ENCODE measurements around the gene GOLPH3.

Gene GOLPH3

DNA sequence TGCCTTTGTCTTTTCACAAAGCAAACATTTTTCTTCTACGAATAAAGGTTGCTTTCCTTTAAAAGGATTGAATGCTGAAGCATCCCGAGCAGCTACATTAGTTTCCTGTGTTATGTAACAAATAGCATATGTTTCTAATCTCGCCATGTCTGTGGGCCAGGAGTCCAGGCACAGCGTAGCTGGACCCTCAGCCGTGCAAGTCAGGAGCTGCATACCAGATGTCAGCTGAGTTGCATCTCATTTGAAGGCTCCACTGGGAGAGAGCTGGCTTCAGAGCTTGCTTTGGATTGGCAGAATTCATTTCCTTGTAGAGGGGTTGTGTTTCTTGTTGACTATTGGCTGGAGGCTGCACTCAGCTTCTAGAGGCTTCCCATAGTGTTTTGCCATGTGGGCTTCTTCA, 16.0 kb upstream of the GOLPH3 start:
- CTCF ChIA-PET = interaction anchor here (0.7 to 1.8 kb wide), 3 partner anchors 43 to 1341 kb away, joined by 3 to 10 read pairs (median 9); no protein-coding TSS in a partner anchor
- Histone ChIP-seq H3K27ac (ENCODE audit: extremely low read depth, low read depth, low read length) (no peak overlapping the region), H3K4me3 (ENCODE audit: low read depth, low read length) (no peak overlapping the region), H3K4me1 (ENCODE audit: control insufficient read depth, insufficient read depth, low read length) (peaks cover 11% of the 10 kb centered on the region), H3K9me3 (ENCODE audit: control insufficient read depth, insufficient read depth, low read depth, low read length) (no peaks in the 10 kb centered on the region), H3K36me3 (ENCODE audit: control insufficient read depth in 2 of 2, insufficient read depth in 1 of 2, low read length in 2 of 2) (no peaks in the 10 kb centered on the region)
- POLR2A ChIA-PET = interaction anchor here (0.6 kb wide), 1 partner anchor 25 kb away, joined by 4 read pairs; no protein-coding TSS in a partner anchor
- TF ChIP-seq ZNF121 (tag by site-specific recombination; IDR thresholded peaks at IDR 0.05) (no peak), ZNF670 (tag by site-specific recombination; IDR thresholded peaks at IDR 0.05; ENCODE audit: low read depth) (no peak), ZNF621 (tag by site-specific recombination; IDR thresholded peaks at IDR 0.05) (no peak), ZNF140 (tag by site-specific recombination; IDR thresholded peaks at IDR 0.05) (no peak)

DNA sequence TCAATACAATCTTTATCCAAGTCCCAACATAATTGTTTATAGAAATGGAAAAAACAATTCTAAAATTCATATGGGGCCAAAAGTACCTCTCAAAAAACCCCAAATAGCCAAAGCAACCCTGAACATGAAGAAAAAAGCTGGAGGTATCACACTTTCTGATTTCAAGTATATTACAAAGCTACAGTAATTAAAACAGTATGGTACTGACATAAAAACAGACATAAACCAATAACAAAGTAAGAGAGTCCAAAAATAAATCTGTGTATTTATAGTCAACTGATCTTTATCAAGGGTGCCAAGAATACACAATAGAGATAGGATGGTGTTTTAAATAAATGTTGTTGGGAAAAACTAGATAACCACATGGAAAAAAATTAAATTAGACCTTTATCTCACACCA, 13.6 kb upstream of the GOLPH3 start:
- ChIA-PET POLR2A (no interaction called here), CTCF (no interaction called here)
- Histone ChIP-seq H3K4me1 (ENCODE audit: control insufficient read depth, insufficient read depth, low read length) (peaks cover 2% of the 10 kb centered on the region; the same call in 1 of the 2 replicates), H3K27ac (ENCODE audit: extremely low read depth, low read depth, low read length) (no peak overlapping the region), H3K9me3 (ENCODE audit: control insufficient read depth, insufficient read depth, low read depth, low read length) (no peaks in the 10 kb centered on the region), H3K4me3 (ENCODE audit: low read depth, low read length) (no peak overlapping the region), H3K36me3 (ENCODE audit: control insufficient read depth in 2 of 2, insufficient read depth in 1 of 2, low read length in 2 of 2) (no peaks in the 10 kb centered on the region)
- TF ChIP-seq, protein P1, sequence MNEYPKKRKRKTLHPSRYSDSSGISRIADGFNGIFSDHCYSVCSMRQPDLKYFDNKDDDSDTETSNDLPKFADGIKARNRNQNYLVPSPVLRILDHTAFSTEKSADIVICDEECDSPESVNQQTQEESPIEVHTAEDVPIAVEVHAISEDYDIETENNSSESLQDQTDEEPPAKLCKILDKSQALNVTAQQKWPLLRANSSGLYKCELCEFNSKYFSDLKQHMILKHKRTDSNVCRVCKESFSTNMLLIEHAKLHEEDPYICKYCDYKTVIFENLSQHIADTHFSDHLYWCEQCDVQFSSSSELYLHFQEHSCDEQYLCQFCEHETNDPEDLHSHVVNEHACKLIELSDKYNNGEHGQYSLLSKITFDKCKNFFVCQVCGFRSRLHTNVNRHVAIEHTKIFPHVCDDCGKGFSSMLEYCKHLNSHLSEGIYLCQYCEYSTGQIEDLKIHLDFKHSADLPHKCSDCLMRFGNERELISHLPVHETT (tag by site-specific recombination; IDR thresholded peaks at IDR 0.05) = peak; percentile 77
- TF ChIP-seq, protein P2, sequence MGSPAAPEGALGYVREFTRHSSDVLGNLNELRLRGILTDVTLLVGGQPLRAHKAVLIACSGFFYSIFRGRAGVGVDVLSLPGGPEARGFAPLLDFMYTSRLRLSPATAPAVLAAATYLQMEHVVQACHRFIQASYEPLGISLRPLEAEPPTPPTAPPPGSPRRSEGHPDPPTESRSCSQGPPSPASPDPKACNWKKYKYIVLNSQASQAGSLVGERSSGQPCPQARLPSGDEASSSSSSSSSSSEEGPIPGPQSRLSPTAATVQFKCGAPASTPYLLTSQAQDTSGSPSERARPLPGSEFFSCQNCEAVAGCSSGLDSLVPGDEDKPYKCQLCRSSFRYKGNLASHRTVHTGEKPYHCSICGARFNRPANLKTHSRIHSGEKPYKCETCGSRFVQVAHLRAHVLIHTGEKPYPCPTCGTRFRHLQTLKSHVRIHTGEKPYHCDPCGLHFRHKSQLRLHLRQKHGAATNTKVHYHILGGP (tag by site-specific recombination; IDR thresholded peaks at IDR 0.05) = no peak
- TF ChIP-seq, protein P3, sequence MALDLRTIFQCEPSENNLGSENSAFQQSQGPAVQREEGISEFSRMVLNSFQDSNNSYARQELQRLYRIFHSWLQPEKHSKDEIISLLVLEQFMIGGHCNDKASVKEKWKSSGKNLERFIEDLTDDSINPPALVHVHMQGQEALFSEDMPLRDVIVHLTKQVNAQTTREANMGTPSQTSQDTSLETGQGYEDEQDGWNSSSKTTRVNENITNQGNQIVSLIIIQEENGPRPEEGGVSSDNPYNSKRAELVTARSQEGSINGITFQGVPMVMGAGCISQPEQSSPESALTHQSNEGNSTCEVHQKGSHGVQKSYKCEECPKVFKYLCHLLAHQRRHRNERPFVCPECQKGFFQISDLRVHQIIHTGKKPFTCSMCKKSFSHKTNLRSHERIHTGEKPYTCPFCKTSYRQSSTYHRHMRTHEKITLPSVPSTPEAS (tag by site-specific recombination; IDR thresholded peaks at IDR 0.05) = no peak
- TF ChIP-seq, protein P4, sequence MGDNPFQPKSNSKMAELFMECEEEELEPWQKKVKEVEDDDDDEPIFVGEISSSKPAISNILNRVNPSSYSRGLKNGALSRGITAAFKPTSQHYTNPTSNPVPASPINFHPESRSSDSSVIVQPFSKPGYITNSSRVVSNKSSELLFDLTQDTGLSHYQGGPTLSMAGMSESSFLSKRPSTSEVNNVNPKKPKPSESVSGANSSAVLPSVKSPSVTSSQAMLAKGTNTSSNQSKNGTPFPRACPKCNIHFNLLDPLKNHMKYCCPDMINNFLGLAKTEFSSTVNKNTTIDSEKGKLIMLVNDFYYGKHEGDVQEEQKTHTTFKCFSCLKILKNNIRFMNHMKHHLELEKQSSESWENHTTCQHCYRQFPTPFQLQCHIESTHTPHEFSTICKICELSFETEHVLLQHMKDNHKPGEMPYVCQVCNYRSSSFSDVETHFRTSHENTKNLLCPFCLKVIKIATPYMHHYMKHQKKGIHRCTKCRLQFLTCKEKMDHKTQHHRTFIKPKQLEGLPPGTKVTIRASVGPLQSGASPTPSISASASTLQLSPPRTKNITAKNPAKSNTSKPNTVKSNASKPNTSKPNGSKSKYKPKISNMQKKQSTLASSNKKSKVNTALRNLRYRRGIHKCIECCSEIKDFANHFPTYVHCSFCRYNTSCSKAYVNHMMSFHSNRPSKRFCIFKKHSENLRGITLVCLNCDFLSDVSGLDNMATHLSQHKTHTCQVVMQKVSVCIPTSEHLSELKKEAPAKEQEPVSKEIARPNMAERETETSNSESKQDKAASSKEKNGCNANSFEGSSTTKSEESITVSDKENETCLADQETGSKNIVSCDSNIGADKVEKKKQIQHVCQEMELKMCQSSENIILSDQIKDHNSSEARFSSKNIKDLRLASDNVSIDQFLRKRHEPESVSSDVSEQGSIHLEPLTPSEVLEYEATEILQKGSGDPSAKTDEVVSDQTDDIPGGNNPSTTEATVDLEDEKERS (tag by site-specific recombination; IDR thresholded peaks at IDR 0.05) = peak; percentile 100
- TF ChIP-seq ZNF549 (tag by site-specific recombination; IDR thresholded peaks at IDR 0.05) = 0 out of 2 replicates have a peak, but pooled peaks have one; percentile 7
- no peak for TF ChIP-seq ZNF830 (tag by site-specific recombination; IDR thresholded peaks at IDR 0.05; ENCODE audit: low read depth)
- TF ChIP-seq MYNN (tag by site-specific recombination; IDR thresholded peaks at IDR 0.05; ENCODE audit: borderline replicate concordance) = no peak
- no peak for TF ChIP-seq FEZF1 (tag by site-specific recombination; IDR thresholded peaks at IDR 0.05)
- TF ChIP-seq ZFP37 (tag by site-specific recombination; IDR thresholded peaks at IDR 0.05) = no peak
- no peak for TF ChIP-seq IKZF3 (tag by site-specific recombination; IDR thresholded peaks at IDR 0.05)
- no peak for TF ChIP-seq ZNF785 (tag by site-specific recombination; IDR thresholded peaks at IDR 0.05)
- no peak for TF ChIP-seq SP3 (tag by site-specific recombination; IDR thresholded peaks at IDR 0.05)
- TF ChIP-seq, protein P5, sequence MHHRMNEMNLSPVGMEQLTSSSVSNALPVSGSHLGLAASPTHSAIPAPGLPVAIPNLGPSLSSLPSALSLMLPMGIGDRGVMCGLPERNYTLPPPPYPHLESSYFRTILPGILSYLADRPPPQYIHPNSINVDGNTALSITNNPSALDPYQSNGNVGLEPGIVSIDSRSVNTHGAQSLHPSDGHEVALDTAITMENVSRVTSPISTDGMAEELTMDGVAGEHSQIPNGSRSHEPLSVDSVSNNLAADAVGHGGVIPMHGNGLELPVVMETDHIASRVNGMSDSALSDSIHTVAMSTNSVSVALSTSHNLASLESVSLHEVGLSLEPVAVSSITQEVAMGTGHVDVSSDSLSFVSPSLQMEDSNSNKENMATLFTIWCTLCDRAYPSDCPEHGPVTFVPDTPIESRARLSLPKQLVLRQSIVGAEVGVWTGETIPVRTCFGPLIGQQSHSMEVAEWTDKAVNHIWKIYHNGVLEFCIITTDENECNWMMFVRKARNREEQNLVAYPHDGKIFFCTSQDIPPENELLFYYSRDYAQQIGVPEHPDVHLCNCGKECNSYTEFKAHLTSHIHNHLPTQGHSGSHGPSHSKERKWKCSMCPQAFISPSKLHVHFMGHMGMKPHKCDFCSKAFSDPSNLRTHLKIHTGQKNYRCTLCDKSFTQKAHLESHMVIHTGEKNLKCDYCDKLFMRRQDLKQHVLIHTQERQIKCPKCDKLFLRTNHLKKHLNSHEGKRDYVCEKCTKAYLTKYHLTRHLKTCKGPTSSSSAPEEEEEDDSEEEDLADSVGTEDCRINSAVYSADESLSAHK (tag by site-specific recombination; IDR thresholded peaks at IDR 0.05) = peak; percentile 38; the same call in 1 of the 2 replicates
- TF ChIP-seq ZNF777 (tag by site-specific recombination; IDR thresholded peaks at IDR 0.05; ENCODE audit: borderline replicate concordance) = no peak
- no peak for TF ChIP-seq ZNF211 (tag by site-specific recombination; IDR thresholded peaks at IDR 0.05; ENCODE audit: low read depth)
- TF ChIP-seq REPIN1 (tag by site-specific recombination; IDR thresholded peaks at IDR 0.05; ENCODE audit: low read depth) = 0 out of 2 replicates have a peak, but pooled peaks have one; percentile 27
- peak; percentile 85 for TF ChIP-seq ZNF626 (tag by site-specific recombination; IDR thresholded peaks at IDR 0.05)
- no peak for TF ChIP-seq ZSCAN30 (tag by site-specific recombination; IDR thresholded peaks at IDR 0.05)
- no peak for TF ChIP-seq ZNF416 (tag by site-specific recombination; IDR thresholded peaks at IDR 0.05)
- TF ChIP-seq SETDB1 (IDR thresholded peaks at IDR 0.05; ENCODE audit: insufficient read length, low read length) = peak; percentile 91
- no peak for TF ChIP-seq SP7 (tag by site-specific recombination; IDR thresholded peaks at IDR 0.05)
- TF ChIP-seq ZNF624 (tag by site-specific recombination; IDR thresholded peaks at IDR 0.05) = no peak
- no peak for TF ChIP-seq ZNF621 (tag by site-specific recombination; IDR thresholded peaks at IDR 0.05)
- TF ChIP-seq ZNF558 (tag by site-specific recombination; IDR thresholded peaks at IDR 0.05) = peak; percentile 27; the same call in 1 of the 2 replicates
